Measurements from ENCODE around the gene FLAD1.

DNA sequence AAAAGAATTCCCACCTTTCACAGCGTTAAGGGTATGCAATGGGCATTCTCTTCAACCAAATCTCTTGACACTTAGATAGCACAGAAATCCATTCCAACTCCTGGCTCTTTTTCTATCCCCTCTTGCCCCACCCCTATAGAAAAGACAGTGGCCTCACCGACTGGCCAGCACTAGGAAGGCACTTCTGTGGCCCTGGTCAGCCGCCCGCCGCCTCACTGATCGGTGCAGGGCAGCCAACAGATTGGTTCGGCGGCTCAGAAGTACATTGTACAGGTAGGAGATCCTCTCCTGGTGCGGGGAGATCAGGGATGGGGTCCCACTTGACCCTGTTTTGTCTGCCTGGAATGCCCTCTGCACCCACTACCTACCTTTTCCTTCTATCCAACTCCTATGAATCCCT, 41.2 kb downstream of the FLAD1 start:
- TF ChIP-seq, protein P1, sequence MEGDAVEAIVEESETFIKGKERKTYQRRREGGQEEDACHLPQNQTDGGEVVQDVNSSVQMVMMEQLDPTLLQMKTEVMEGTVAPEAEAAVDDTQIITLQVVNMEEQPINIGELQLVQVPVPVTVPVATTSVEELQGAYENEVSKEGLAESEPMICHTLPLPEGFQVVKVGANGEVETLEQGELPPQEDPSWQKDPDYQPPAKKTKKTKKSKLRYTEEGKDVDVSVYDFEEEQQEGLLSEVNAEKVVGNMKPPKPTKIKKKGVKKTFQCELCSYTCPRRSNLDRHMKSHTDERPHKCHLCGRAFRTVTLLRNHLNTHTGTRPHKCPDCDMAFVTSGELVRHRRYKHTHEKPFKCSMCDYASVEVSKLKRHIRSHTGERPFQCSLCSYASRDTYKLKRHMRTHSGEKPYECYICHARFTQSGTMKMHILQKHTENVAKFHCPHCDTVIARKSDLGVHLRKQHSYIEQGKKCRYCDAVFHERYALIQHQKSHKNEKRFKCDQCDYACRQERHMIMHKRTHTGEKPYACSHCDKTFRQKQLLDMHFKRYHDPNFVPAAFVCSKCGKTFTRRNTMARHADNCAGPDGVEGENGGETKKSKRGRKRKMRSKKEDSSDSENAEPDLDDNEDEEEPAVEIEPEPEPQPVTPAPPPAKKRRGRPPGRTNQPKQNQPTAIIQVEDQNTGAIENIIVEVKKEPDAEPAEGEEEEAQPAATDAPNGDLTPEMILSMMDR (IDR thresholded peaks at IDR 0.05), result no peak
- no peak for TF ChIP-seq POLR2A (IDR thresholded peaks at IDR 0.05)
- no peak for TF ChIP-seq POLR2AphosphoS5 (IDR thresholded peaks at IDR 0.05)
